ENCODE data around the gene CCDC201. TPM values are rescaled to one million over a fixed set of nuclear protein-coding genes. Genes with fewer than 3 reads are reported as not detected.
"Not testable (repeated sequence)": the region's sequence is repeated elsewhere in the genome, so short reads cannot be mapped to it uniquely, and the experiment has no call there.

CCDC201 gene
- polyA plus RNA-seq, 3 donors = not detected

DNA sequence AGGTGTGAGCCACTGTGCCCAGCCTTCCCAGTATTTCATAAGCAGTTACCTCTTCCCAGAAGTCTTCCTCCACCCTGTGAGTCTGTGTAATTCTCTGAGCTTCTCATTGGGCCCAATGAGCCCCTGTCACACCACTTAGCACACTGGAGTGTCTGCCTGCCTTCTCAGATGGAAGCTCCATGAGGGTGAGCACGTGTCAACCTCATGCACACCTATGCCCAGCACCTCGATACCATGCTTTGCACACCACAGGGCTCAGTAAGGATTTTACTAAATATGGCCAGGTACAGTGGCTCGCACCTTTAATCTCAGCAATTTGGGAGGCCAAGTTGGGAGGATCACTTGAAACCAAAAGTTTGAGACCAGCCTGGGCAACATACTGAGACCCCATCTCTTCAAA, 46.3 kb downstream of the CCDC201 start:
- intact Hi-C loops (cut with micrococcal nuclease); H3K27ac Mint-ChIP-seq: not testable (repeated sequence)
- 92% methylated on average over 2 of the region's 3 CpGs for WGBS (ENCODE audit: insufficient coverage)

DNA sequence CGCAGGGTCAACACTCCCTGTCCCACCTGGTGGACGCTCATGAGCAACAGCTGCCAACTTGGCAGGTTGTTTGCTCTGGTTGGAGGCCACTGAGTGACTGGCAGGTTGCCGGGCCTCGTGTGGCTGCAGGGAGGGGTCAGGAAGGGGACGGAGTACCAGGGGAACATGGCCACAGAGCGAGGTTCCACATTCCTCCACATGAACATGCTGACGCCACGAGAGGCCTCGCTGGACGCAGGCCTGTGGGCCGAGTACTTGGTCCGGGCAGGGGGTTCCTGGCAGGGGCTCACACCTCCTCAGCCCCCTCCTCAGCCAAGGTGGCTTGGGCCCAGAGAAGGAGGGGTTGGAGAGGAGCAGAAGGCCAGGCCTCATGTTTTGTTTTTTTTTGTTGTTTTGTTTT, 54.1 kb downstream of the CCDC201 start:
- H4K20me1 ChIP-seq (ENCODE audit: insufficient read depth, low read length); intact Hi-C loops (cut with micrococcal nuclease); H3K79me2 ChIP-seq (ENCODE audit: insufficient read depth, low read length); H3K27ac Mint-ChIP-seq; H3K36me3 Mint-ChIP-seq; H3K4me3 Mint-ChIP-seq; H3K4me3 ChIP-seq (replicated peaks in 1 of 3; ENCODE audit: low read depth in 2 of 3, low read length in 3 of 3); H3K27me3 ChIP-seq (ENCODE audit: control insufficient read depth in 2 of 2, insufficient read depth in 2 of 2, low read length in 2 of 2); H3K9me3 ChIP-seq (replicated peaks in 1 of 2; ENCODE audit: control insufficient read depth in 1 of 2, insufficient read depth in 1 of 2, low read length in 2 of 2); H3K4me2 ChIP-seq (replicated peaks; ENCODE audit: extremely low read depth, low read length, poor library complexity, severe bottlenecking); H3K27me3 Mint-ChIP-seq (ENCODE audit: low read depth in 3 of 3); H3K36me3 ChIP-seq (replicated peaks in 1 of 2; ENCODE audit: control insufficient read depth in 1 of 2, insufficient read depth in 2 of 2, low read length in 2 of 2); H3K9ac ChIP-seq (ENCODE audit: insufficient read depth, low read length, poor library complexity, severe bottlenecking); H2AFZ ChIP-seq (ENCODE audit: insufficient read depth, low read depth, low read length, poor library complexity, severe bottlenecking); DNase-seq; H3K4me1 ChIP-seq (ENCODE audit: control insufficient read depth in 1 of 2, insufficient read depth in 2 of 2, low read length in 2 of 2); H3K4me1 Mint-ChIP-seq; H3K9me3 Mint-ChIP-seq; H3K27ac ChIP-seq (ENCODE audit: low read depth in 1 of 2, low read length in 2 of 2): not testable (repeated sequence)
- WGBS (ENCODE audit: insufficient coverage) = no CpG with 5 or more reads among the region's 12 CpGs

More for the DNA sequence above, 46.3 kb downstream of the CCDC201 start:
- H3K79me2 ChIP-seq (ENCODE audit: insufficient read depth, low read length); H3K27me3 ChIP-seq (ENCODE audit: control insufficient read depth in 2 of 2, insufficient read depth in 2 of 2, low read length in 2 of 2); H2AFZ ChIP-seq (ENCODE audit: insufficient read depth, low read depth, low read length, poor library complexity, severe bottlenecking); H4K20me1 ChIP-seq (ENCODE audit: insufficient read depth, low read length); H3K4me1 ChIP-seq (ENCODE audit: control insufficient read depth in 1 of 2, insufficient read depth in 2 of 2, low read length in 2 of 2); H3K36me3 Mint-ChIP-seq; H3K4me3 ChIP-seq (replicated peaks in 1 of 3; ENCODE audit: low read depth in 2 of 3, low read length in 3 of 3); H3K36me3 ChIP-seq (replicated peaks in 1 of 2; ENCODE audit: control insufficient read depth in 1 of 2, insufficient read depth in 2 of 2, low read length in 2 of 2); H3K9me3 Mint-ChIP-seq; H3K4me2 ChIP-seq (replicated peaks; ENCODE audit: extremely low read depth, low read length, poor library complexity, severe bottlenecking); H3K27ac ChIP-seq (ENCODE audit: low read depth in 1 of 2, low read length in 2 of 2); H3K4me3 Mint-ChIP-seq; H3K9me3 ChIP-seq (replicated peaks in 1 of 2; ENCODE audit: control insufficient read depth in 1 of 2, insufficient read depth in 1 of 2, low read length in 2 of 2); H3K4me1 Mint-ChIP-seq; DNase-seq; H3K9ac ChIP-seq (ENCODE audit: insufficient read depth, low read length, poor library complexity, severe bottlenecking): not testable (repeated sequence)
- peaks cover 0 to 13% (median 6%) of the 10 kb centered on the region in 3 donors for H3K27me3 Mint-ChIP-seq (ENCODE audit: low read depth in 3 of 3)

DNA sequence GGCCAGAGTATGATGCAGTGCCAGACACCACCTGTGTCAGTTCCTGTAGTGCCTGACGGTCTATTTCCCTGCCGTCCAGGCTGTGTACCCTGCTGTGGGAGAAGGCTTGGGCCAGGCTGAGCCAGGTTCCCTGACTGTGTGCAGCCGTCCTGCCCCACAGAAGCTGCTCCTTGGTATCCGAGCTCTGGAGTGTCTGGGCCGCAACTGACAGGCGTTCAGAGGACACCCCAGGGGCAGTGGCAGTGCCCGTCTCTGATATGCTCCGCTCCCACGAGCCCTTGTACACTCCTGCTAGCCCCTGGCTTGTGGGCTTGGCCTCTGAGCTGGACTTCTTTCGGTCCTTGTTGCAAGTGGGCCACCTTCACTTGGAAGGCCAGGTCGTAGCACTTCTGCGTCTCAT, 55.0 kb downstream of the CCDC201 start:
- H3K4me3 ChIP-seq (replicated peaks in 1 of 3; ENCODE audit: low read depth in 2 of 3, low read length in 3 of 3); DNase-seq; H3K4me1 ChIP-seq (ENCODE audit: control insufficient read depth in 1 of 2, insufficient read depth in 2 of 2, low read length in 2 of 2); intact Hi-C loops (cut with micrococcal nuclease); H3K79me2 ChIP-seq (ENCODE audit: insufficient read depth, low read length); H3K27ac Mint-ChIP-seq; H3K9ac ChIP-seq (ENCODE audit: insufficient read depth, low read length, poor library complexity, severe bottlenecking); H3K27me3 Mint-ChIP-seq (ENCODE audit: low read depth in 3 of 3); H3K36me3 Mint-ChIP-seq; H4K20me1 ChIP-seq (ENCODE audit: insufficient read depth, low read length); H3K27ac ChIP-seq (ENCODE audit: low read depth in 1 of 2, low read length in 2 of 2); H3K4me1 Mint-ChIP-seq; H3K4me3 Mint-ChIP-seq; H3K9me3 Mint-ChIP-seq; H3K4me2 ChIP-seq (replicated peaks; ENCODE audit: extremely low read depth, low read length, poor library complexity, severe bottlenecking); H3K9me3 ChIP-seq (replicated peaks in 1 of 2; ENCODE audit: control insufficient read depth in 1 of 2, insufficient read depth in 1 of 2, low read length in 2 of 2); H2AFZ ChIP-seq (ENCODE audit: insufficient read depth, low read depth, low read length, poor library complexity, severe bottlenecking); H3K27me3 ChIP-seq (ENCODE audit: control insufficient read depth in 2 of 2, insufficient read depth in 2 of 2, low read length in 2 of 2); H3K36me3 ChIP-seq (replicated peaks in 1 of 2; ENCODE audit: control insufficient read depth in 1 of 2, insufficient read depth in 2 of 2, low read length in 2 of 2): not testable (repeated sequence)
- 100% methylated on average over 2 of the region's 12 CpGs for WGBS (ENCODE audit: insufficient coverage)

DNA sequence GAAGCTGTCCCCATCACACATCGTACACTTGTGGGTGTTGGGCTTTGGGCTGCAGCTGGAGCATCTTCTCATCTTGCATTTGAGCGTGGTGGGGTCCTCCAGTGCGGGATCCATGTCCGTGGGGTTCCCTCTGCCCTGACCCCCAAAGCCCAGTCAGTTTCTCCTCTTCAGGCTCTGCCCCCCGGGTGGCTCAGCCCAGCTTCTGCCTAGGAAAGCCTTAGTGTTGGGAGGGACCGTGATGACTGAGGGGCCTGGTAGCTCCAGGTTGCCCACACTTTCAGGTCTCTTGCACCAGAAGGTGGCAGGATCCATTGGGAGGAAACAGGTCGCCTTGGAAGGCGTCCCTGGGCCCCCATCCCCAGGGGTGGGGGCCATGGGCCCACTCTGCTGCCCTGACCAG, 55.9 kb downstream of the CCDC201 start:
- H3K4me3 Mint-ChIP-seq; H3K27ac Mint-ChIP-seq; H3K4me3 ChIP-seq (replicated peaks in 1 of 3; ENCODE audit: low read depth in 2 of 3, low read length in 3 of 3); H3K9me3 ChIP-seq (replicated peaks in 1 of 2; ENCODE audit: control insufficient read depth in 1 of 2, insufficient read depth in 1 of 2, low read length in 2 of 2); DNase-seq; H3K9ac ChIP-seq (ENCODE audit: insufficient read depth, low read length, poor library complexity, severe bottlenecking); H3K4me2 ChIP-seq (replicated peaks; ENCODE audit: extremely low read depth, low read length, poor library complexity, severe bottlenecking); H4K20me1 ChIP-seq (ENCODE audit: insufficient read depth, low read length); H3K27me3 ChIP-seq (ENCODE audit: control insufficient read depth in 2 of 2, insufficient read depth in 2 of 2, low read length in 2 of 2); H3K36me3 ChIP-seq (replicated peaks in 1 of 2; ENCODE audit: control insufficient read depth in 1 of 2, insufficient read depth in 2 of 2, low read length in 2 of 2); H3K27me3 Mint-ChIP-seq (ENCODE audit: low read depth in 3 of 3); H3K4me1 Mint-ChIP-seq; H3K4me1 ChIP-seq (ENCODE audit: control insufficient read depth in 1 of 2, insufficient read depth in 2 of 2, low read length in 2 of 2); intact Hi-C loops (cut with micrococcal nuclease); H3K79me2 ChIP-seq (ENCODE audit: insufficient read depth, low read length); H3K9me3 Mint-ChIP-seq; H3K36me3 Mint-ChIP-seq; H3K27ac ChIP-seq (ENCODE audit: low read depth in 1 of 2, low read length in 2 of 2); H2AFZ ChIP-seq (ENCODE audit: insufficient read depth, low read depth, low read length, poor library complexity, severe bottlenecking): not testable (repeated sequence)
- WGBS (ENCODE audit: insufficient coverage) = 40% methylated on average over 2 of the region's 8 CpGs
